RPMI7951 (cell line): ENCODE data around the gene FMNL2. TPM values are rescaled to one million over a fixed set of nuclear protein-coding genes. Genes with fewer than 3 reads are reported as not detected.

ENCODE experiments used
- DNase-seq: peaks from one replicate; pipeline ENCODE4 v3.0.0-alpha.2; 2012; ENCODE audit warnings: low read depth
- total RNA-seq: library from RNA; depleted of rRNA; stranded (reverse); fragments of >200 nt; shearing (Covaris generic); gene quantifications from 2 replicates; pipeline ENCODE4 v1.2.3, GENCODE V29; 2014

The FMNL2 gene
- total RNA-seq, 1 experiment from 2014 or later: 51.7 TPM

- no peak for DNase-seq
Observed at GRCh38 chr2:152446213-152446612, 111.2 kb downstream of the FMNL2 start.

GRCh38 chr2:152447897-152448296, 112.9 kb downstream of the FMNL2 start:
- no peak for DNase-seq

- no peak for DNase-seq
Observed at GRCh38 chr2:152448606-152449005, 113.6 kb downstream of the FMNL2 start.

- DNase-seq: no peak
Observed at GRCh38 chr2:152449578-152449977, 114.6 kb downstream of the FMNL2 start.

- no peak for DNase-seq
Observed at GRCh38 chr2:152450176-152450575, 115.2 kb downstream of the FMNL2 start.

- no peak for DNase-seq
Observed at GRCh38 chr2:152452256-152452973, 117.4 kb downstream of the FMNL2 start.

- DNase-seq: no peak
Observed at GRCh38 chr2:152453129-152453911, 118.3 kb downstream of the FMNL2 start.

- DNase-seq: no peak
Observed at GRCh38 chr2:152454371-152454770, 119.4 kb downstream of the FMNL2 start.

GRCh38 chr2:152454960-152455359, 120.0 kb downstream of the FMNL2 start:
- DNase-seq: no peak

GRCh38 chr2:152455738-152456137, 120.8 kb downstream of the FMNL2 start:
- no peak for DNase-seq

GRCh38 chr2:152456262-152456661, 121.3 kb downstream of the FMNL2 start:
- peak; percentile 89 for DNase-seq

- DNase-seq: no peak
Observed at GRCh38 chr2:152458441-152458940, 123.5 kb downstream of the FMNL2 start.

- no peak for DNase-seq
Observed at GRCh38 chr2:152459091-152459490, 124.1 kb downstream of the FMNL2 start.

- no peak for DNase-seq
Observed at GRCh38 chr2:152460567-152460966, 125.6 kb downstream of the FMNL2 start.

GRCh38 chr2:152462120-152462519, 127.1 kb downstream of the FMNL2 start:
- DNase-seq: no peak

- peak; percentile 33 for DNase-seq
Observed at GRCh38 chr2:152462779-152463178, 127.8 kb downstream of the FMNL2 start.

GRCh38 chr2:152464851-152465470, 130.0 kb downstream of the FMNL2 start:
- no peak for DNase-seq

GRCh38 chr2:152465541-152465940, 130.6 kb downstream of the FMNL2 start:
- DNase-seq: peak; percentile 79

- DNase-seq: peak; percentile 93
Observed at GRCh38 chr2:152466041-152466440, 131.1 kb downstream of the FMNL2 start.

GRCh38 chr2:152466980-152467676, 132.2 kb downstream of the FMNL2 start:
- peak; percentile 83 for DNase-seq

- DNase-seq: no peak
Observed at GRCh38 chr2:152467677-152468410, 132.9 kb downstream of the FMNL2 start.
